IPS DF 4.7 (cell line): ENCODE results near the gene GLT1D1.

Experiments used
- DNase-seq: peaks from one replicate; pipeline ENCODE4 v3.0.0-alpha.2; 2013; ENCODE audit warnings: low spot score; ENCODE audit errors: extremely low read depth

The GLT1D1 gene

GRCh38 chr12:128853600-128854197 is 421 bp downstream of the GLT1D1 start:
- no peak for DNase-seq

DNA sequence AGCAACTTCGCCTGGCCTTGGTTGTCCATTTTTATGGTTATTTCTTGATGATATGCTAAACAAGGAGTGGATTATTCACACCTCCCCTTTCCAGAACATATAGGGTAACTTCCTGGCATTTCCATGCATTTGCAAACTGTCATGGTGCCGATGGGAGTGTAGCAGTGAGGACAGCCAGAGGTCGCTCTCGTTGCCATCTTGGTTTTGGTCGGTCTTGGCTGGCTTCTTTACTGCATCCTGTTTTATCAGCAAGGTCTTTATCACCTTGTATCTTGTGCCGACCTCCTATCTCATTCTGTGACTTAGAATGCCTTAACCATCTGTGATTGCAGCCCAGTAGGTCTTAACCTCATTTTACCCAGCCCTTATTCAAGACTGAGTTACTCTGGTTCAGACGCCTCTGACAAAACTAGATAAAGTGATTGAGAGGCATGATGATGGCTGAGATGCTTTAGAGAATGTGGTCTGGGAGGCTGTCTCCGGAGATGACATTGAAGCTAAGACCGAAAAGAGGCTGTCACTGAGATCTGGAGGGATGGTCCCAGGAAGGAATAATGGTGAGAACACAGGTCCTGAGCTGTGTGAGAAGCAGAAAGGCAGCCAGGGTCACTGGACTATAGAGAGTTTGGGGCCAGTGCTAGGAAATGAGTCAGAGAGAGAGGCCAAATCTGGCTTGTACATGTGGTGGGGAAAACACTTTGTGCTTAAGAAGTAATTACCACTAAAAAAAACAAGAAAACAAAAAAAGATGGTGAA is 2.9 kb downstream of the GLT1D1 start:
- DNase-seq = no peak

DNA sequence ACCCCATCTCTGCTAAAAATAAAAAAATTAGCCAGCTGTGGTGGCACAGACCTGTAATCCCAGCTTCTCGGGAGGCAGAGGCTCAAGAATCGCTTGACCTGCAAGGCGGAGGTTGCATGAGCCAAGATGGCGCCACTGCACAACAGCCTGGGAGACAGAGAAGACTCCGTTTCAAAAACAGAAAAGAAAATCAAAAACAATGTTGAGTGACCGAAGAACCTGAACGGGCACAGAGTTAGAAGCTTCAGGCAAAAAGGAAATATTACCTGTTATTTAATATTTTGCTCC is 3.5 kb downstream of the GLT1D1 start:
- DNase-seq = no peak

- DNase-seq = no peak
These were observed 4.0 kb downstream of the GLT1D1 start for GRCh38 chr12:128857133-128857763.

- no peak for DNase-seq
These were observed 6.0 kb downstream of the GLT1D1 start for GRCh38 chr12:128859311-128859710.

DNA sequence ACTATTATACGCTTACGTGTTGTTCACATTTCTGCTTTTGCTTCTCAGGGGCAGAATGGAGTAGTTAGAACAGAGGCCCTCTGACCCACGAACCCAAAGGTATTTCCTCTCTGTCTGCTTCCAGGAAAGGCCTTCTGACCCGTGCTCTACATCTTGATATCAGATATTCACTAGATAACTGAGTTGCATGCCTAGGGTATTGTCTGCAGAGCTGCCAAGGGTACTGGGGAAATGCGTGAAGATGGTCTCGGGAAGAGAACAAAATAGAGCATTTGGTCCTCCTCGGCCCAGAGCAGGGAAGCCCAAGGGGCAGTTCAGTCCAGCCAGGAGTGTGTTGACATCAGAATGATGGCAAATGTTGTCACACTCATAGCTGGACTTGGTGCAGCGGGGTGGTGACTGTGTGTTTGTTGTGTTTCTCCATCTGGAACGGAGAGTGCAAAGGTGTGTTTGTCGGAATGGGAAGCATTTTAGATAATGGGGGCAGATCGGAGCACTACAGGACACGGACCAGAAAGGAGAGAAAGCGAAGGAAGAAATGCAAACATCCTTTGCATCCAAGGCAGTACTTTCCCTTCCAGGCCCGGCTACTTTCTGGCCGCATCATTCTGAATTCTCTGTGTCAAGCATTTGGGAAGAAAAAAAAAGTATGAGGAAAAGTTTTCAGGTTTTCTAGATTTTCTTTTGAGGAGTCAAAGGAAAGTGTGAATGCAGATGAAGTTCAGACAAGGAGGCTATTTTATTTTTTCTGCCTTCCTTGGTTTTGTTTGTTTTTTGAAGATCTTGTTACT is 8.1 kb downstream of the GLT1D1 start:
- no peak for DNase-seq

DNA sequence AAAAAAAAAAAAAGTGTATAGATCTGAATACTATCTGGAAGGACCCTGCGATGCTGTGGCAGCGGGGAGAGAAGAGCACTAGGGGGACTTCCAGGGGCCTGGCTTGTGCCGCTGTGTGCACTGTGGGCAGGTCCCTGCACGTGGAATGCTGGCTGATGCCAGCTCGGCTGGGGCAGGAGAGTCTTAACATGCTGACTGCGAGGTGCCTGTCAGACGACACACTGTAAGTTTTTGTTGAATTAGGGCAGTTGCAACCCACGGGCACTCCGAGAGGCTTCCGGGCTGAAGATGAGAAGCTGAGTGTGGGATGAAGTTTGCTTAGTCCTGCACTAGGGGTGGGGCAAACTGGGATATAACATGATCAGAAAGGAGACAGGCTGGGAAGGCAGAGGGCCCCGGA is 10.7 kb downstream of the GLT1D1 start:
- no peak for DNase-seq

DNA sequence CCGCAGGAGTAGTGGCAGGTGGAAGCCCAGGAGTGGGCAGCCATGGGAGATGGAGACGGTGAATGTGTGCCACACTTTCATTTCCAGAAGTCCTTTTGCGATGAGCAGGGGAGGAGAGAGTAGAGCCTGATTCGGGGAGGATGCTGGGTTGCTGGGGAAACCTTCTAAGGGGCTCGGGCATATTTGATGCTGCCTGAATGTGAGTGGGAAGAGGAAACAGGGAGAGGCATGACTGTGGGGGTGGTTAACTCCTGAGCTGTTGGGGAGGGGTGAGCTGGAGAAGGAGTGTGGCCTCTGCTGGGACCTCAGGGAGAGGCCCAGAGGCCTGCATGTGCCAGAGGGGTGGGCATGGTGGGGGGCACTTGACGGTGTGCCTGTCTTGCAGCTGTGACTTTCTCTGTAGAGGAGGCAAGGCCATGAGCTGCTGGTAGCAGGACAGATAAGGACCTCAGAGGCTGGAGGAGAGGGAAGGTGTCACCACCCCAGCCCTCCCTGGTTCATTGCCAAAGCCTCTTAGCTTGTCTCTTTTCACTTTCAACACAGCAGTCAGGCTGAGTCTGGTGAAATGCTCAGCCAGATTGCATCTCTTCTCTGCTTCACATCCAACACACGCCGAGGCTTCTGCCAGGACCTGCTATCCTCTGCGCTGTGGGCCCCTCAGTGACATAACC is 11.4 kb downstream of the GLT1D1 start:
- no peak for DNase-seq

DNA sequence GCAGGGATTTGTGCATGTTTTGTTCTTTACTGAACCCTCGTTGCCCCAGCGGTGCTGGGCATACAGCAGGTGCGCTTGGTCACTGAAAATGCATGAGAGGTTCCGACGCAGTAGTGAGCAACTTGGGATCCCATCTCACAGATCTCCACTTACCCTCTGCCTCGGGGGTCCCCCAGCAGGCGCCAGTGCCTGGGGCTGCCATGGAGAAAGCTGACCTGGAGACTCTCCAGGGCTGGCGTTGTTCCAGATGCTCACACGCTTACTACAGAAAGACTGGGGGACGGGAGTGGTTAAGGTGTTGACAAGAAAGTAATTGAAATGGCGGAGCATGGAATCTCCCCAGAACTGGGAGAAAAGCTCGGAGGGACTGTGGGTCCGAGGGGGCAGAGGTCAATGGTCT is 14.2 kb downstream of the GLT1D1 start:
- no peak for DNase-seq

DNA sequence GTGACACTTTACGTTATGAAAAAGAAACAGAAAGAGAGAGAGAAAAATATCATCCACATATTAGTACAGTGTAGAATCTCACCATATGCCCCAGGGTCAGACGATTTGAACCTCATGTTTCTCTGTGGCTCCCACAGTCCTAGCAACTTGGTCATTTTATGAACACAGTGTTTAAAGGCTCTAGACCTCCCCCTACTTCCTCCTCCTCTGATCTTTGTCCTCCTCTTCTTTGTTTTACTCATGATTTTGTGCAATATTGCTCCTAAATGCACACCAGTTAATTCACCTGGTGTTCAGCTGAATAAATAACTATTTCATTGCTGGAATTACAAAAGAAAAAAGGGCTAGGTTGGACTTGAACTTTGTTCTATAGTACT is 18.2 kb downstream of the GLT1D1 start:
- DNase-seq = no peak

DNA sequence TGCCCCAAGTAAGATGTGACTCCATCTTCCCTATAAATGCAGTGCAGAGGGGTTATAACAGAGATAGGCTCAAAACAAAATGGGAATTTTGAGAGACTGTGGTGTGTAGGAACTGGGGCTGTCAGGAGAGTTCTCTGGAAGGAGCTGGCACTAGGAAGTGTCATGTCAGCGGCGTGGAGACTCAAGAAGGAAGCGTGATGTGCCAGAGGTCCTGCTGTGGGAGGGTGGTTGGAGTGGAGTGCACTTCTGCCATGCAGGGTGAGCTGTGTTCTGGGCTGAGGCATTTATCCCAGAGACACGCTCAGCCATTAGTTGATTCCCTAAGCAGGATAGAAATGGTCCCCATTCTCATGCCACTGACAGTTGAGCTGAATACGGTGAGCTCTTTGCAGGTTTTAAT is 19.0 kb downstream of the GLT1D1 start:
- no peak for DNase-seq

GRCh38 chr12:128876559-128876958 is 23.3 kb downstream of the GLT1D1 start:
- DNase-seq = no peak

GRCh38 chr12:128879898-128880764 is 26.9 kb downstream of the GLT1D1 start:
- DNase-seq = no peak

DNA sequence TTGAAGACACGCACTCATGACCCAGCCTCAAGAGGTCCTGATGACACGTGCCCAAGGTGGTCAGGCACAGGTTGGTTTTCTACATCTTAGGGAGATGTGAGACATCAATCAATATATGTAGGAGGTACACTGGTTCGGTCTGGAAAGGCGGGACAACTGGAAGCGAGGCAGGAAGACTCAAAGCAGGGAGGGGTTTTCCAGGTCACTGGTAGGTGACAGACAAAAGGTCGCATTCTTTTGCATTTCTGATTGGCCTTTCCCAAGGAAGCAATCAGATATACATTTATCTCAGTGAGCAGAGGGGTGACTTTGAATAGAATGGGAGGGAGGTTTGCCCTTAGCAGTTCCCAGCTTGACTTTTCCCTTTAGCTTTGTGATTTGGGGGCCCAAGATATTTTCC is 38.6 kb downstream of the GLT1D1 start:
- no peak for DNase-seq

DNA sequence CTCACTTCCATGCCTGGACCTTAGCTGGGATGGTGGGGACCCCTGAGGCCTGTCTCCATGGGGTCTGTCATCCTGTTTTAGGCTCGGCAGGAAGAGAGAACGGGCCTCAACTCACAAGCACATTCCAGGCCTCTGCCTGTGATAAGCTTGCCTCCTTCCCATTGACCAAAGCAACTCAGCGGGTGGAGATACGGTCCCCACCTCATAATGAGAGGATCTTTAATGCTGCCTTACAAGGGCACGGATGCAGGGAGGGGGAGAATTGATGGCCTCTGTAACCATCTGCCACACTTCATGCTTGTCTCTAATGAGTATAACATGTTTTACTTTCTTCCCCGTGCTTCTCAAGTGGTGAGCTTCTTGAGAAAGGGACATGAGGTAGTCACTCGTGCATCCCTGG is 50.0 kb downstream of the GLT1D1 start:
- no peak for DNase-seq

DNA sequence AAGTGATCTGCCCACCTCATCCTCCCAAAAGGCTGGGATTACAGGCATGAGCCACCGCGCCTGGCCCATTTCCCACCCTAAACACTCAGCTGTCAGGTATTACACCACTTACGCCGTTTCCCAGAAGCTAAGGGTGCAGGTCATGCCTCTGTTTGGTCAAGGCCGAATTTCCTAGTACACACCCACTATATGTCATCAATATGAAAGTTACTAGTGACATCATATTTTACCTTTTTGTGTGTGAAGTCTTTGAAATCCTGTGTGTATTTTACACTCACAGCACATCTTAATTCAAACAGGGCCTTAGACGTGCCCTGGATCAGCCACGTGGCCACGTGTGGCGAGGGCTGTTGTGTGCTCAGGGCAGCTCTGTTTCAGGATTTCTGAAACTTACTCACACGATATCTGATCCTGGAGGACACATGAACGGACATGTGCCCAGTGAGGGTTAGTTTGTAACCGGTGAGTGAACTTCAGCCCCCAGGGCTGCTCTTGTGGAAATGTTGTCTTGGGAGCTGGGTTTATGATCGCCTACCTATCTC is 51.8 kb downstream of the GLT1D1 start:
- DNase-seq = no peak

DNA sequence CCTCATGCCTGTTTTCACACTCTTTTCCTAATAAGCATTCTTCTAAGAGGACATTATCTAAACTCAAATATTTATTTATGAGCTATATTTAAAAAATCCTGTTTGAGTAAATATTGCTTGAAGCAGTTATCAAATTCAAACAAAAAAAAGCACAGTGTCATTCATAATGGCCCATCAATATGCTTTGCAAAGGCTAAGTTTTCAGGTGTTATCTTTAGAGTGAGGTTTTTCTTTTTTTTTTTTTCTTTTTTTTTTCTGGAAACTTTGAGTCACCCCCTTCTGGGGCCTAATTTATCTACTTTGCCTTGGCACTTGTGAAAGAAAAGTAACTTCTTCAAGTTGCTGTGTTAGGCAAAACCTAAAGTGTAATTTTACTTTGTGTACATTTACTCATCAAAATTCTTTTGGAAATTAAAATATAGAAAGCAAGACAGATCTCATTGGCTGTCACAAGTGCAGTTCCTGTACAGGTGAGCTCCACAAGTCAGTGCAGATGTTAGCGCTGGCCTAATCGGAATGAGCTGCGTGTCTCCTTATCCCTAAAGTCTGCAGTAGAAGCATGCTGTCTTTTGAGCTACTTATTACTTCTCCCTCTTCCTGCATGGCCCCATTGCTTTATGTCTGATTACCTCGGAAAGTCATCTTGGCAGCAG is 53.3 kb downstream of the GLT1D1 start:
- no peak for DNase-seq

GRCh38 chr12:128908254-128908653 is 55.0 kb downstream of the GLT1D1 start:
- DNase-seq = no peak

DNA sequence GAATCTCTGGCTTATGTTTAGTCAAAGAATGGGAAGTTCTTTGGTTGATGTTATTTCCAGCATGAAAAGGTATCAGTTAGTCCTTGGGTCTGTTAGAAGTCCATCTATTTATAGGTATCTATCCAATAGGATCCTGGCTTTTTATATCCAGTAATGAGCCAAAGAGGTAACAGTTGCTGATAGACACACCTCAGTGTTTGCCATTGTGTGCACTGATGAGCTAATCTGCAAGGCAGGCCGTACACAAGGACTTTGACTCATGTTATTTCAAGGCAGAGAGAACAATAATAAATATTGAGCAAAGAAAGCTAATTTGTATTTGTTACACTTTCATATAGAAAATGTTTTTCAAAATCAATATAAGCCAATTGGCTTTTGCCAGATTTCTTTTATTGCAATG is 56.4 kb downstream of the GLT1D1 start:
- DNase-seq = no peak

DNA sequence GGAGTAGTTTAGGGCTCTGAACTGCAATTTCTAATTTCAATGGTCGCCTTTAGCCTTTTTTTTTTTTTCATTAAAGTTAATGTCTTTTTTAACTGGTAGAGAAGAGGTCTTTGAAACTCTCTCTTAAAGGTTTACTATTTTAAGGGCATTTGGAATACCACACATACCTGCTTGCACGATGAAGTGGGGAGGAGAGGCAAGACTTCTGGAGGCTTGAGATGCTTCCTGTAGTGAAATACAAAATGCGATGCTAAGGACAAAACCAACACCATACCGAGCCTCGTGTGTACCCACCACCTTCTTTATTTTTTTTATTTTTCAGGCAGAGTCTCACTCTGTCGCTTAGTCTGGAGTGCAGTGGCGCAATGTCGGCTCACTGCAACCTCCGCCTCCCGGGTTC is 57.4 kb downstream of the GLT1D1 start:
- no peak for DNase-seq
